Osteoblast (primary cell): ENCODE data around the gene FBLN1. TPM values are rescaled to one million over a fixed set of nuclear protein-coding genes. Genes with fewer than 3 reads are reported as not detected.

ENCODE experiments used
- DNase-seq: peaks from one replicate; pipeline ENCODE4 v3.0.0; 2011; ENCODE audit warnings: low spot score, mixed read lengths; ENCODE audit not compliant: insufficient read length; ENCODE audit errors: missing footprints
- H2AFZ ChIP-seq: 2 replicates; pipeline ENCODE4 v1.6.0; 2011; ENCODE audit warnings: mild to moderate bottlenecking, low read length
- H3K27ac ChIP-seq: 2 replicates; pipeline ENCODE4 v1.5.1; 2011; ENCODE audit warnings: mild to moderate bottlenecking, low read depth, low read length, moderate library complexity
- H3K27me3 ChIP-seq: 2 replicates; pipeline ENCODE4 v1.6.0; 2012; ENCODE audit warnings: mild to moderate bottlenecking, control low read depth, inconsistent platforms, low read length, moderate library complexity; ENCODE audit not compliant: insufficient read depth
- H3K36me3 ChIP-seq: 2 replicates; pipeline ENCODE4 v1.5.1; 2011; ENCODE audit warnings: mild to moderate bottlenecking, low read length, control low read depth, moderate library complexity; ENCODE audit not compliant: insufficient read depth
- H3K4me1 ChIP-seq: 2 replicates; pipeline ENCODE4 v1.5.1; 2011; ENCODE audit warnings: mild to moderate bottlenecking, low read length, control low read depth, moderate library complexity; ENCODE audit not compliant: insufficient read depth
- H3K4me2 ChIP-seq: 2 replicates; pipeline ENCODE4 v1.6.0; 2011; ENCODE audit warnings: mild to moderate bottlenecking, low read length; ENCODE audit not compliant: insufficient read depth
- H3K4me3 ChIP-seq: fragments of 200-600 bp; sonication (generic); 3 replicates; pipeline ENCODE4 v1.5.1; 2012; ENCODE audit warnings: mild to moderate bottlenecking, low read length, inconsistent platforms; ENCODE audit not compliant: insufficient read depth
- H3K79me2 ChIP-seq: 2 replicates; pipeline ENCODE4 v1.6.0; 2012; ENCODE audit warnings: mild to moderate bottlenecking, low read length, control low read depth, inconsistent platforms; ENCODE audit not compliant: insufficient read depth
- H3K9me3 ChIP-seq: 2 replicates; pipeline ENCODE4 v1.5.1; 2011; ENCODE audit warnings: low read depth, low read length, control low read depth
- H4K20me1 ChIP-seq: 2 replicates; pipeline ENCODE4 v1.6.0; 2012; ENCODE audit warnings: mild to moderate bottlenecking, low read length, control low read depth; ENCODE audit not compliant: insufficient read depth
- CTCF ChIP-seq: IDR thresholded peaks from 2 replicates; pipeline ENCODE4 v1.5.1; 2011; ENCODE audit warnings: mild to moderate bottlenecking, low read depth, low read length, moderate library complexity; ENCODE audit errors: extremely low read depth
- total RNA-seq: library from RNA; depleted of rRNA; stranded (reverse); fragments of >200 nt; gene quantifications from 2 replicates; pipeline ENCODE4 v1.2.3, GENCODE V29; 2012

The FBLN1 gene
- total RNA-seq, 1 donor: 88.3 TPM

- Histone ChIP-seq H3K27ac (peak overlapping the region; percentile 42), H3K4me2 (peak overlapping the region; percentile 42), H2AFZ (peak overlapping the region; percentile 76), H3K27me3 (no peaks in the 10 kb centered on the region), H3K4me3 (no peak overlapping the region), H4K20me1 (peaks cover 3% of the 10 kb centered on the region), H3K79me2 (peaks cover 35% of the 10 kb centered on the region), H3K36me3 (no peaks in the 10 kb centered on the region), H3K4me1 (peaks cover 9% of the 10 kb centered on the region), H3K9me3 (no peaks in the 10 kb centered on the region)
- no peak for TF ChIP-seq CTCF
- peak; percentile 98 for DNase-seq
These were observed 9.2 kb downstream of the FBLN1 start for GRCh38 chr22:45511847-45512261.

- no peak overlapping the region for H3K4me3 ChIP-seq
- peak overlapping the region; percentile 14 for H3K27ac ChIP-seq
- H3K4me1 ChIP-seq: peaks cover 9% of the 10 kb centered on the region
- peaks cover 31% of the 10 kb centered on the region for H3K79me2 ChIP-seq
- peak; percentile 70 for DNase-seq
- peak overlapping the region; percentile 42 for H3K4me2 ChIP-seq
- H3K9me3 ChIP-seq: no peaks in the 10 kb centered on the region
- H4K20me1 ChIP-seq: peaks cover 6% of the 10 kb centered on the region
- H2AFZ ChIP-seq: no peak overlapping the region
- no peaks in the 10 kb centered on the region for H3K36me3 ChIP-seq
- no peak for TF ChIP-seq CTCF
- no peaks in the 10 kb centered on the region for H3K27me3 ChIP-seq
These were observed 9.7 kb downstream of the FBLN1 start for GRCh38 chr22:45512363-45512762.

- Histone ChIP-seq H3K4me2 (no peak overlapping the region), H3K9me3 (no peaks in the 10 kb centered on the region), H4K20me1 (peaks cover 9% of the 10 kb centered on the region), H2AFZ (no peak overlapping the region), H3K4me1 (peaks cover 9% of the 10 kb centered on the region), H3K27ac (no peak overlapping the region), H3K79me2 (peaks cover 20% of the 10 kb centered on the region), H3K36me3 (no peaks in the 10 kb centered on the region), H3K4me3 (no peak overlapping the region), H3K27me3 (no peaks in the 10 kb centered on the region)
- peak; percentile 68 for DNase-seq
- TF ChIP-seq CTCF: no peak
These were observed 13.0 kb downstream of the FBLN1 start for GRCh38 chr22:45515676-45516075.

- H3K27me3 ChIP-seq: no peaks in the 10 kb centered on the region
These were observed 13.5 kb downstream of the FBLN1 start for GRCh38 chr22:45516163-45516562.

More at GRCh38 chr22:45516163-45516562, 13.5 kb downstream of the FBLN1 start:
- peaks cover 20% of the 10 kb centered on the region for H3K79me2 ChIP-seq
- no peaks in the 10 kb centered on the region for H3K36me3 ChIP-seq
- peak; percentile 54 for DNase-seq
- H3K4me2 ChIP-seq: no peak overlapping the region
- no peaks in the 10 kb centered on the region for H3K9me3 ChIP-seq
- no peak overlapping the region for H3K27ac ChIP-seq
- TF ChIP-seq CTCF: no peak
- H3K4me1 ChIP-seq: peaks cover 9% of the 10 kb centered on the region
- peaks cover 9% of the 10 kb centered on the region for H4K20me1 ChIP-seq
- H2AFZ ChIP-seq: no peak overlapping the region
- no peak overlapping the region for H3K4me3 ChIP-seq
